H1 (cell line): ENCODE data around the gene PALM3. TPM values are rescaled to one million over a fixed set of nuclear protein-coding genes. Genes with fewer than 3 reads are reported as not detected.

Source experiments
- CTCF ChIA-PET: fragments of 300-600 bp; sonication (Branson Sonifier 250); formaldehyde crosslinking; loops from one replicate; lab custom pipeline; 2021; ENCODE audit not compliant: partially characterized antibody; lab: Charles Lee
- POLR2A ChIA-PET: fragments of 300-600 bp; sonication (Branson Sonifier 250); formaldehyde crosslinking; loops from one replicate; lab custom pipeline; 2021; ENCODE audit warnings: inconsistent platforms; ENCODE audit not compliant: partially characterized antibody; lab: Charles Lee
- DNase-seq, 2 experiments: peaks; one replicate each; pipeline versions ENCODE4 v3.0.0 to v3.0.0-alpha.2; 2010 to 2022; ENCODE audit warnings: low spot score in 2 of 2, low read depth in 1 of 2, mixed read lengths in 1 of 2
- FAIRE-seq: peaks from 2 replicates; lab custom pipeline; 2011; peaks lifted over from hg19 to GRCh38; lab: Jason Lieb, UNC
- H2AFZ ChIP-seq: 2 replicates; pipeline ENCODE4 v1.8.1; 2012; ENCODE audit warnings: low read length, inconsistent platforms
- H2AK5ac ChIP-seq: 2 replicates; pipeline ENCODE4 v1.6.1; 2013; ENCODE audit warnings: low read depth, low read length
- H2BK120ac ChIP-seq: replicated peaks from 2 replicates; pipeline ENCODE3; 2013; ENCODE audit warnings: low read depth, low read length, inconsistent platforms
- H2BK12ac ChIP-seq: 2 replicates; pipeline ENCODE4 v1.6.1; 2013; ENCODE audit warnings: low read depth, low read length
- H2BK15ac ChIP-seq: 2 replicates; pipeline ENCODE4 v1.6.1; 2013; ENCODE audit warnings: low read length
- H2BK20ac ChIP-seq: 2 replicates; pipeline ENCODE4 v1.6.1; 2013; ENCODE audit warnings: low read length
- H2BK5ac ChIP-seq: 2 replicates; pipeline ENCODE4 v1.6.1; 2013; ENCODE audit warnings: low read depth, low read length
- H3K14ac ChIP-seq: 2 replicates; pipeline ENCODE4 v1.6.1; 2013; ENCODE audit warnings: inconsistent platforms; ENCODE audit not compliant: insufficient read length
- H3K18ac ChIP-seq: 2 replicates; pipeline ENCODE4 v1.6.1; 2013; ENCODE audit warnings: low read length; ENCODE audit errors: extremely low read depth
- H3K23ac ChIP-seq: 2 replicates; pipeline ENCODE4 v1.6.1; 2013; ENCODE audit warnings: inconsistent platforms; ENCODE audit not compliant: insufficient read length
- H3K23me2 ChIP-seq: 2 replicates; pipeline ENCODE4 v1.6.1; 2013; ENCODE audit warnings: low read depth, low read length
- H3K27ac ChIP-seq: 2 replicates; pipeline ENCODE4 v1.6.1; 2011; ENCODE audit warnings: low read depth, low read length, inconsistent platforms
- H3K27me3 ChIP-seq, 4 experiments: replicated peaks in 1 of 4; 1 replicate in 1 of 4; 2 replicates in 3 of 4; pipeline versions ENCODE4 v1.6.1 to v1.8.1; 2011 to 2013; ENCODE audit warnings: low read length in 3 of 4, mild to moderate bottlenecking in 3 of 4, inconsistent platforms in 2 of 4, mixed read lengths in 2 of 4, moderate library complexity in 1 of 4; ENCODE audit not compliant: control insufficient read depth in 3 of 4, insufficient read depth in 3 of 4; ENCODE audit errors: extremely low read depth in 1 of 4
- H3K36me3 ChIP-seq, 4 experiments: 2 replicates each; pipeline versions ENCODE4 v1.6.1 to v1.8.1; 2011 to 2013; ENCODE audit warnings: mild to moderate bottlenecking in 4 of 4, low read length in 3 of 4, moderate library complexity in 2 of 4, control low read depth in 1 of 4, inconsistent platforms in 1 of 4; ENCODE audit not compliant: insufficient read depth in 4 of 4, control insufficient read depth in 2 of 4
- H3K4ac ChIP-seq: replicated peaks from 2 replicates; pipeline ENCODE3; 2013; ENCODE audit warnings: low read length, low read depth, mixed read lengths, inconsistent platforms; ENCODE audit not compliant: insufficient read length
- H3K4me1 ChIP-seq, 4 experiments: replicated peaks in 1 of 4; 1 replicate in 1 of 4; 2 replicates in 3 of 4; pipeline versions ENCODE4 v1.6.1 to v1.8.1; 2011 to 2013; ENCODE audit warnings: low read length in 3 of 4, inconsistent platforms in 2 of 4, mixed read lengths in 1 of 4; ENCODE audit not compliant: insufficient read depth in 4 of 4, control insufficient read depth in 3 of 4
- H3K4me2 ChIP-seq, 2 experiments: 2 replicates each; pipeline versions ENCODE4 v1.6.1 to v1.8.1; 2011 to 2013; ENCODE audit warnings: low read depth in 2 of 2, low read length in 2 of 2, control low read depth in 1 of 2, inconsistent platforms in 1 of 2, mild to moderate bottlenecking in 1 of 2; ENCODE audit not compliant: insufficient read depth in 1 of 2
- H3K4me3 ChIP-seq, 4 experiments: fragments of 200-600, 300-600 bp in 1 of 4; sonication (generic), shearing (Covaris generic), sonication (Bioruptor Twin) in 1 of 4; 2 replicates each; pipeline versions ENCODE4 v1.5.1 to v1.8.1; 2011 to 2016; ENCODE audit warnings: low read length in 4 of 4, low read depth in 3 of 4, control low read depth in 2 of 4, inconsistent platforms in 2 of 4, mild to moderate bottlenecking in 2 of 4, mixed read lengths in 1 of 4, moderate library complexity in 1 of 4; ENCODE audit not compliant: insufficient read depth in 2 of 4; ENCODE audit errors: extremely low read depth in 1 of 4
- H3K56ac ChIP-seq: replicated peaks from 2 replicates; pipeline ENCODE3; 2013; ENCODE audit warnings: low read depth, mild to moderate bottlenecking, mixed read lengths, low read length, inconsistent platforms; ENCODE audit not compliant: insufficient read length
- H3K79me1 ChIP-seq: 2 replicates; pipeline ENCODE4 v1.6.1; 2013; ENCODE audit warnings: low read depth, low read length, control low read depth
- H3K79me2 ChIP-seq, 2 experiments: 2 replicates each; pipeline versions ENCODE4 v1.6.1 to v1.8.1; 2012 to 2013; ENCODE audit warnings: low read length in 2 of 2, mild to moderate bottlenecking in 2 of 2, inconsistent platforms in 1 of 2; ENCODE audit not compliant: insufficient read depth in 2 of 2, control insufficient read depth in 1 of 2
- H3K9ac ChIP-seq, 4 experiments: replicated peaks in 1 of 4; 1 replicate in 1 of 4; 2 replicates in 3 of 4; pipeline versions ENCODE4 v1.6.1 to v1.8.1; 2011 to 2013; ENCODE audit warnings: low read depth in 3 of 4, low read length in 3 of 4, control low read depth in 2 of 4, mild to moderate bottlenecking in 2 of 4, moderate library complexity in 2 of 4, inconsistent platforms in 1 of 4; ENCODE audit errors: extremely low read depth in 1 of 4
- H3K9me3 ChIP-seq, 2 experiments: 2 replicates each; pipeline versions ENCODE4 v1.6.1 to v1.8.1; 2012 to 2013; ENCODE audit warnings: mild to moderate bottlenecking in 2 of 2, moderate library complexity in 2 of 2, control low read depth in 1 of 2, inconsistent platforms in 1 of 2, low read depth in 1 of 2, low read length in 1 of 2, mixed read lengths in 1 of 2; ENCODE audit not compliant: insufficient read depth in 2 of 2
- H4K20me1 ChIP-seq, 2 experiments: replicated peaks in 1 of 2; 2 replicates each; pipeline versions ENCODE3 to v1.8.1; 2011 to 2013; ENCODE audit warnings: inconsistent platforms in 2 of 2, low read length in 2 of 2, mild to moderate bottlenecking in 1 of 2; ENCODE audit not compliant: insufficient read depth in 2 of 2, control insufficient read depth in 1 of 2
- H4K5ac ChIP-seq: 2 replicates; pipeline ENCODE4 v1.6.1; 2013; ENCODE audit warnings: low read length, low read depth, mixed read lengths, inconsistent platforms; ENCODE audit not compliant: insufficient read length
- H4K8ac ChIP-seq: 2 replicates; pipeline ENCODE4 v1.8.0; 2013; ENCODE audit warnings: mild to moderate bottlenecking, moderate library complexity, low read length, inconsistent platforms; ENCODE audit not compliant: insufficient read depth; ENCODE audit errors: extremely low read depth
- H4K91ac ChIP-seq: replicated peaks from 2 replicates; pipeline ENCODE3; 2013; ENCODE audit warnings: low read length, mixed read lengths, inconsistent platforms; ENCODE audit not compliant: insufficient read length
- EZH2 ChIP-seq: fragments of 200-600 bp; sonication (generic); IDR thresholded peaks from 2 replicates; pipeline ENCODE4 v1.7.1; 2012; ENCODE audit warnings: low read depth, mild to moderate bottlenecking, moderate library complexity, low read length, inconsistent platforms; ENCODE audit not compliant: severe bottlenecking
- JUN ChIP-seq: IDR thresholded peaks from 2 replicates; pipeline ENCODE4 v1.6.1; 2011; ENCODE audit warnings: low read depth, mild to moderate bottlenecking, improper control_type of control experiment, low read length
- KDM4A ChIP-seq: IDR thresholded peaks from one replicate; pipeline ENCODE4 v1.7.1; 2012; ENCODE audit warnings: low read depth, mild to moderate bottlenecking, moderate library complexity, low read length, inconsistent platforms; ENCODE audit not compliant: severe bottlenecking
- PHF8 ChIP-seq: fragments of 200-600 bp; sonication (generic); conservative IDR thresholded peaks from 2 replicates; pipeline ENCODE4 v1.7.1; 2012; ENCODE audit warnings: low read depth, mild to moderate bottlenecking, inconsistent platforms, low read length, moderate library complexity
- SUZ12 ChIP-seq: fragments of 200-600 bp; sonication (generic); IDR thresholded peaks from 2 replicates; pipeline ENCODE4 v1.6.1; 2012; ENCODE audit warnings: mild to moderate bottlenecking, inconsistent platforms, low read length, moderate library complexity, mixed read lengths
- WGBS, 2 experiments: shearing (Covaris generic) in 1 of 2; methylation state at CpG; one replicate each; pipeline versions ENCODE4 v1.1.6 to v1.1.7; 2013 to 2015; ENCODE audit warnings: low lambda C conversion rate in 2 of 2, mixed read lengths in 2 of 2, inconsistent platforms in 1 of 2, low coverage in 1 of 2, missing lambda C conversion rate in 1 of 2; ENCODE audit not compliant: insufficient replicate concordance in 2 of 2, insufficient coverage in 1 of 2, insufficient read length in 1 of 2; ENCODE audit errors: extremely low coverage in 1 of 2, missing lambda C conversion rate in 1 of 2; 5-methylcytosine and 5-hydroxymethylcytosine counted together
- polyA plus RNA-seq, 7 experiments: library from polyadenylated mRNA; depleted of rRNA in 3 of 7; stranded (reverse) in 5 of 7; unstranded in 2 of 7; fragments of >200 nt in 5 of 7; fragments of 200-250 nt in 2 of 7; gene quantifications; 1 replicate in 5 of 7; 2 replicates in 1 of 7; 4 replicates in 1 of 7; pipeline versions ENCODE4 v1.2.1 to v1.2.3, GENCODE V29; 2011 to 2013; ENCODE audit warnings: missing spikeins in 2 of 7, mixed read lengths in 2 of 7
- total RNA-seq: library from RNA; stranded (reverse); fragmentation: NEBNext Ultra II Directional; extraction: Animal tissue kit (Norgen Biotek cat#: 25700); gene quantifications from 2 replicates; pipeline ENCODE4 v1.2.1, GENCODE V29; 2021

PALM3 gene
- total and polyA plus RNA-seq, 2 of the 8 experiments (the other 6 are each of a cell fraction or from before 2014, with no cell fraction given): 5.8 to 31.3 TPM

DNA sequence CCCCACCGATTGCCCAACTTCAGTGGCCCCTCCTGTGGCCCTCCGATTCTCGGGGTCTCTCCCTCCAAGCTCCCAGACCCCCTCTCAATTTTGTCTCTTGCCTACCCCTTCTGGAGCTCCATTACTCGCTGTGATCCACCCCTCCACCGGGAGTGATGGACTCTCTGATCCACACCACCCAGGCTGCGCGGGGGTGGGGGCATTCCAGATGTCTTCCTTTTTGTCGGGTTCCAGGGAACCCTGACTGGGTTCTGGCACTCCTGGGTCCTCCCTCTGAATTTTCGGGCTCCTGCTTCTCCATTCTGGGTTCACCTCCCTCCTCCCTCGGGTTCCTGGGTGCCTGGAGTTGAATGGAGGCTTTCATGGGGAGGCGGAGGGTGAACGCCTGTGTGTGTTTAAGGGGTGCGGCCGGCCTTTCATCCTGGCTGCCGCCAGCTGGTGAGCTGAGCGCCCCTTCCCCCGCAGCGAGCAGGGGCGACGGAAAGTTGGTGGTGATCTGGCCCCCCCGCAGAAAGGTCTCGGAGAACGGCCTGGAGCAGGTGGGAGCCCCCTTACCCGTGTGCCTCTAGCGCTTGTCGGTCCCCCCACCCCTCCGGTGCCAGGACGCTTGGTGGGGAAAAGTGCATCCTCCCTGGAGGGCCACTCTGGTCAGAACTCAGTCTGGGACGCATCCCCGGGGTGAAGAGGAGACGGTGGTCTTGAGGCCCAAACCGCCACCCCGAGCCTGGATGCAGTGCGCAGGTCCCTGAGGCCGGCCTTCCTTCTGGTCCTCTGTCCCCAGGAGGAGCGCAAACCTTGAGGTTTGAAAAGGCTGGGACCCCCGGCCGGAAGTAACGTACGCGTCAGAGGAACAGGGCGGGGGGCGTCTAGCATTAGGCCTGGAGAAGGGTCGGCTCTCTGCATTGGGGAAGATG is 12.3 kb upstream of the PALM3 start:
- Histone ChIP-seq H3K4me1 (peaks cover 0 to 15% (median 9%) of the 10 kb centered on the region in 4 experiments; a peak in 5 of 7 replicates), H4K20me1 (peaks cover 0 to 2% of the 10 kb centered on the region in 2 experiments), H3K14ac (no peak overlapping the region), H3K79me2 (no peaks in the 10 kb centered on the region), H2BK15ac (no peak overlapping the region), H2BK20ac (no peak overlapping the region), H2BK120ac (no peak overlapping the region), H3K4me2 (peak overlapping the region; percentile 57 to 98), H3K56ac (no peak overlapping the region), H3K4me3 (peak overlapping the region; percentile 42 to 66 (median 50)), H3K4ac (no peak overlapping the region), H4K5ac (no peak overlapping the region), H3K27me3 (peaks cover 17 to 40% (median 32%) of the 10 kb centered on the region in 4 experiments), H3K27ac (no peak overlapping the region), H2AK5ac (no peak overlapping the region), H3K23ac (no peak overlapping the region), H3K18ac (peak overlapping the region; percentile 32; the same call in 1 of the 2 replicates), H3K79me1 (no peaks in the 10 kb centered on the region), H4K91ac (no peak overlapping the region), H3K36me3 (no peaks in the 10 kb centered on the region), H3K9ac (no peak overlapping the region; a peak in 2 of 7 replicates), H4K8ac (peak overlapping the region; percentile 62), H2AFZ (peak overlapping the region; percentile 64; the same call in 1 of the 2 replicates), H2BK12ac (no peak overlapping the region), H2BK5ac (no peak overlapping the region), H3K9me3 (no peaks in the 10 kb centered on the region; a peak in 1 of 4 replicates), H3K23me2 (peaks cover 18% of the 10 kb centered on the region; the same call in 1 of the 2 replicates)
- FAIRE-seq: no peak
- POLR2A ChIA-PET: interaction anchor here (0.7 to 2.6 kb wide), 5 partner anchors 18 to 193 kb away, joined by 3 to 10 read pairs (median 3); partner anchors contain the start of gene IL27RA
- DNase-seq: peak in 1 of 2 experiments; percentile 64
- 16% methylated on average over 38 of the region's 44 CpGs; no CpG with 5 or more reads in 1 of the 2 experiments for WGBS, 2 experiments
- CTCF ChIA-PET: interaction anchor here (0.6 to 7.0 kb wide), 23 partner anchors 8 to 216 kb away, joined by 3 to 103 read pairs (median 4); partner anchors contain the start of genes C19orf67, NANOS3 and PALM3
- 0 out of 2 replicates have a peak, but pooled peaks have one; percentile 23 for TF ChIP-seq PHF8
- TF ChIP-seq KDM4A: peak; percentile 17
- TF ChIP-seq SUZ12: 0 out of 2 replicates have a peak, but pooled peaks have one; percentile 59
- TF ChIP-seq JUN: no peak
- peak; percentile 64 for TF ChIP-seq EZH2
